ENCODE data around the gene MAMLD1.

MAMLD1 gene

DNA sequence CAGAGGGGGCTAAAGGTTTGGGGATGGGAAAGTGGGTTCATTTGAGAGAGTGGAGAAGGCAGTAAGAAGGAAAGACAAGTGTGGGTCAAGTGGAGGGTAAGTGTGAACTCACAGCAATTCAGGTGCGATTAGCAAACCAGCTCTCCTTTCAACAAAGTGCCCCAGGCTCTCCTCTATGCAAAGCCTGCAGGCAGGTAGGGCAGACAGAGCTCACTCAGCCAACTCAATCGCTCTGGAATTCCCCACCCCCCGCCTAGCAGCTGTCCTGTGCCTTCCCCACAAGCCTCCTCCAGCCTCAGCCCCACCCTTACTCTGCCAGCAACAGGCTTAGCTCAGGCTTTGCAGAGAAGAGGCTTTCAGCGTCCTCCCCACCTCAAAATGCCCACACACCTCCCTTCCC lies 14.8 kb upstream of the MAMLD1 start:
- Histone ChIP-seq H2AFZ (ENCODE audit: low read length) (no peak overlapping the region), H3K9me3 (ENCODE audit: low read length) (no peaks in the 10 kb centered on the region), H3K27me3 (ENCODE audit: insufficient read depth, low read length) (no peaks in the 10 kb centered on the region), H3K9me2 (ENCODE audit: low read depth, low read length) (no peaks in the 10 kb centered on the region), H3K4me3 (ENCODE audit: low read depth, low read length, poor library complexity, severe bottlenecking) (no peak overlapping the region), H3F3A (ENCODE audit: insufficient read depth, low read length) (no peaks in the 10 kb centered on the region), H3K4me2 (ENCODE audit: low read length) (no peak overlapping the region), H3K36me3 (ENCODE audit: insufficient read depth, low read length) (no peaks in the 10 kb centered on the region), H3K27ac (ENCODE audit: low read depth, low read length, poor library complexity, severe bottlenecking) (no peak overlapping the region), H3K79me2 (ENCODE audit: insufficient read depth, low read length) (no peaks in the 10 kb centered on the region), H3K4me1 (ENCODE audit: insufficient read depth, low read length, severe bottlenecking) (no peaks in the 10 kb centered on the region), H4K20me1 (ENCODE audit: insufficient read depth, low read length) (no peaks in the 10 kb centered on the region), H3K9ac (ENCODE audit: low read length) (no peak overlapping the region)
- TF ChIP-seq, protein P1, sequence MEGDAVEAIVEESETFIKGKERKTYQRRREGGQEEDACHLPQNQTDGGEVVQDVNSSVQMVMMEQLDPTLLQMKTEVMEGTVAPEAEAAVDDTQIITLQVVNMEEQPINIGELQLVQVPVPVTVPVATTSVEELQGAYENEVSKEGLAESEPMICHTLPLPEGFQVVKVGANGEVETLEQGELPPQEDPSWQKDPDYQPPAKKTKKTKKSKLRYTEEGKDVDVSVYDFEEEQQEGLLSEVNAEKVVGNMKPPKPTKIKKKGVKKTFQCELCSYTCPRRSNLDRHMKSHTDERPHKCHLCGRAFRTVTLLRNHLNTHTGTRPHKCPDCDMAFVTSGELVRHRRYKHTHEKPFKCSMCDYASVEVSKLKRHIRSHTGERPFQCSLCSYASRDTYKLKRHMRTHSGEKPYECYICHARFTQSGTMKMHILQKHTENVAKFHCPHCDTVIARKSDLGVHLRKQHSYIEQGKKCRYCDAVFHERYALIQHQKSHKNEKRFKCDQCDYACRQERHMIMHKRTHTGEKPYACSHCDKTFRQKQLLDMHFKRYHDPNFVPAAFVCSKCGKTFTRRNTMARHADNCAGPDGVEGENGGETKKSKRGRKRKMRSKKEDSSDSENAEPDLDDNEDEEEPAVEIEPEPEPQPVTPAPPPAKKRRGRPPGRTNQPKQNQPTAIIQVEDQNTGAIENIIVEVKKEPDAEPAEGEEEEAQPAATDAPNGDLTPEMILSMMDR (IDR thresholded peaks at IDR 0.05; ENCODE audit: low read length) = no peak
- no peak for TF ChIP-seq EZH2 (IDR thresholded peaks at IDR 0.05; ENCODE audit: borderline replicate concordance, low read length)

DNA sequence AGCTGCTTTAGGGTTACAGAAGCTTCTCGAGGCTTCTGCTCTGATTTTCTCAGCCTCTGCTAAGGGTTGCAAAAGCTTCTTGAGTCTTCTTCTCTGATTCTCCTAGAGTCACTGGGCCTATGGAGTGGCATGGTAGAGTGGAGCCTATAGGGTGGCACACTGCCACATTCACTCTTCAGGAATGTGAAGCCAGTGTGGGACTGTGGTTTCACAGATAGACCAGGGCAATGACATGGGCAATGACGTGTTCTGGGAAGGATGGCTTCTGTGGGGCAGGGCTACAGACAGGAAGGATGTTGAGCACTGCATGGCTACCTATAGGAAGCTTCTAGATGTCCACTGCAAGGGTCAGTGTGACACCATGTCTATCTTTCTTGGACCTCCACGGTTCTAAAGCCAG lies 11.0 kb upstream of the MAMLD1 start:
- Histone ChIP-seq H3K4me3 (ENCODE audit: low read depth, low read length, poor library complexity, severe bottlenecking) (no peak overlapping the region), H3K79me2 (ENCODE audit: insufficient read depth, low read length) (no peaks in the 10 kb centered on the region), H3K4me1 (ENCODE audit: insufficient read depth, low read length, severe bottlenecking) (no peaks in the 10 kb centered on the region), H3F3A (ENCODE audit: insufficient read depth, low read length) (no peaks in the 10 kb centered on the region), H3K36me3 (ENCODE audit: insufficient read depth, low read length) (no peaks in the 10 kb centered on the region), H2AFZ (ENCODE audit: low read length) (no peak overlapping the region), H3K4me2 (ENCODE audit: low read length) (no peak overlapping the region), H3K9ac (ENCODE audit: low read length) (no peak overlapping the region), H3K9me2 (ENCODE audit: low read depth, low read length) (no peaks in the 10 kb centered on the region), H3K27me3 (ENCODE audit: insufficient read depth, low read length) (no peaks in the 10 kb centered on the region), H4K20me1 (ENCODE audit: insufficient read depth, low read length) (no peaks in the 10 kb centered on the region), H3K9me3 (ENCODE audit: low read length) (no peaks in the 10 kb centered on the region), H3K27ac (ENCODE audit: low read depth, low read length, poor library complexity, severe bottlenecking) (no peak overlapping the region)
- TF ChIP-seq, protein P1 (IDR thresholded peaks at IDR 0.05; ENCODE audit: low read length) = no peak
- TF ChIP-seq EZH2 (IDR thresholded peaks at IDR 0.05; ENCODE audit: borderline replicate concordance, low read length) = no peak

DNA sequence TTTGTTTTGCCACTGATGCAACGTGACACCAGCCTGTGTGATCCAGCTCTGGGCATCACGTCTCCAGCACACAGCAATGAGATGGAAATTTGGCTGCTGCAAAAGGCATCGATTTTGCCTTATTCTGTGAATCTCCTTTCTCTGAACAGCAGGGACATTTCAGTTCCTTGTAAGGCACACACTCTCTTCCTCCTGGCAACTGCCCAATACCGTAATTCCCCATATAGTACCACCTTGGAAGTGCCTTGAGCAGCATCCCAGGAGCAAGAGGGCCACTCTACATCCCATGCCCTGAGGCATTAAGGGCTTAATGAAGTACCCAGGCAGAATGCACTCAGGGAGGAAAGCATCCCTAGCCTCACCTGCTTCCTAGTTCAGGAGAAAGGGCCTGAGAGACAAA lies 10.5 kb upstream of the MAMLD1 start:
- Histone ChIP-seq H3K9me3 (ENCODE audit: low read length) (no peaks in the 10 kb centered on the region), H3K9me2 (ENCODE audit: low read depth, low read length) (no peaks in the 10 kb centered on the region), H3K36me3 (ENCODE audit: insufficient read depth, low read length) (no peaks in the 10 kb centered on the region), H2AFZ (ENCODE audit: low read length) (no peak overlapping the region), H3K79me2 (ENCODE audit: insufficient read depth, low read length) (no peaks in the 10 kb centered on the region), H3K27ac (ENCODE audit: low read depth, low read length, poor library complexity, severe bottlenecking) (no peak overlapping the region), H3K4me1 (ENCODE audit: insufficient read depth, low read length, severe bottlenecking) (no peaks in the 10 kb centered on the region), H3K4me2 (ENCODE audit: low read length) (no peak overlapping the region), H3K4me3 (ENCODE audit: low read depth, low read length, poor library complexity, severe bottlenecking) (no peak overlapping the region), H4K20me1 (ENCODE audit: insufficient read depth, low read length) (no peaks in the 10 kb centered on the region), H3F3A (ENCODE audit: insufficient read depth, low read length) (no peaks in the 10 kb centered on the region), H3K9ac (ENCODE audit: low read length) (no peak overlapping the region), H3K27me3 (ENCODE audit: insufficient read depth, low read length) (no peaks in the 10 kb centered on the region)
- TF ChIP-seq EZH2 (IDR thresholded peaks at IDR 0.05; ENCODE audit: borderline replicate concordance, low read length) = no peak
- TF ChIP-seq, protein P1 (IDR thresholded peaks at IDR 0.05; ENCODE audit: low read length) = no peak

Data from OCI-LY1 (cell line).